H1 (cell line): ENCODE data around the gene ENPEP. TPM values are rescaled to one million over a fixed set of nuclear protein-coding genes. Genes with fewer than 3 reads are reported as not detected.

Source experiments
- CREB1 ChIP-seq: IDR thresholded peaks from 2 replicates; pipeline ENCODE4 v1.6.1; 2012; ENCODE audit warnings: inconsistent platforms
- EGR1 ChIP-seq: IDR thresholded peaks from 2 replicates; pipeline ENCODE4 v1.6.1; 2011; ENCODE audit warnings: low read depth, low read length, borderline replicate concordance
- HDAC2 ChIP-seq, 2 experiments: fragments of 300-600 bp in 1 of 2; sonication (generic) in 1 of 2; IDR thresholded peaks; 2 replicates each; pipeline ENCODE4 v1.6.1; 2011 to 2012; ENCODE audit warnings: low read depth in 2 of 2, low read length in 2 of 2, mild to moderate bottlenecking in 2 of 2, moderate library complexity in 2 of 2, borderline replicate concordance in 1 of 2, inconsistent platforms in 1 of 2
- HDAC6 ChIP-seq: IDR thresholded peaks from one replicate; pipeline ENCODE4 v1.7.1; 2012; ENCODE audit warnings: low read depth, mild to moderate bottlenecking, inconsistent platforms, low read length, moderate library complexity
- SAP30 ChIP-seq: fragments of 300-600 bp; sonication (generic); IDR thresholded peaks from 2 replicates; pipeline ENCODE4 v1.7.1; 2012; ENCODE audit warnings: low read length, moderate library complexity, mild to moderate bottlenecking, inconsistent platforms; ENCODE audit not compliant: insufficient read depth, insufficient replicate concordance
- SP2 ChIP-seq: IDR thresholded peaks from 2 replicates; pipeline ENCODE4 v1.6.1; 2012; ENCODE audit warnings: mild to moderate bottlenecking, low read length, inconsistent platforms
- TAF7 ChIP-seq: optimal IDR thresholded peaks from 2 replicates; pipeline ENCODE3; 2011; ENCODE audit warnings: low read depth, mild to moderate bottlenecking, inconsistent platforms, low read length, moderate library complexity, borderline replicate concordance
- polyA plus RNA-seq, 7 experiments: library from polyadenylated mRNA; depleted of rRNA in 3 of 7; stranded (reverse) in 5 of 7; unstranded in 2 of 7; fragments of >200 nt in 5 of 7; fragments of 200-250 nt in 2 of 7; gene quantifications; 1 replicate in 5 of 7; 2 replicates in 1 of 7; 4 replicates in 1 of 7; pipeline versions ENCODE4 v1.2.1 to v1.2.3, GENCODE V29; 2011 to 2013; ENCODE audit warnings: missing spikeins in 2 of 7, mixed read lengths in 2 of 7
- total RNA-seq: library from RNA; stranded (reverse); fragmentation: NEBNext Ultra II Directional; extraction: Animal tissue kit (Norgen Biotek cat#: 25700); gene quantifications from 2 replicates; pipeline ENCODE4 v1.2.1, GENCODE V29; 2021
- TF ChIP-seq, protein P1 (sequence below): IDR thresholded peaks from 2 replicates; pipeline ENCODE4 v1.6.1; 2012; ENCODE audit warnings: low read length, inconsistent platforms

Gene ENPEP
- total and polyA plus RNA-seq, 2 of the 8 experiments (the other 6 are each of a cell fraction or from before 2014, with no cell fraction given): 0.09 to 0.61 TPM

DNA sequence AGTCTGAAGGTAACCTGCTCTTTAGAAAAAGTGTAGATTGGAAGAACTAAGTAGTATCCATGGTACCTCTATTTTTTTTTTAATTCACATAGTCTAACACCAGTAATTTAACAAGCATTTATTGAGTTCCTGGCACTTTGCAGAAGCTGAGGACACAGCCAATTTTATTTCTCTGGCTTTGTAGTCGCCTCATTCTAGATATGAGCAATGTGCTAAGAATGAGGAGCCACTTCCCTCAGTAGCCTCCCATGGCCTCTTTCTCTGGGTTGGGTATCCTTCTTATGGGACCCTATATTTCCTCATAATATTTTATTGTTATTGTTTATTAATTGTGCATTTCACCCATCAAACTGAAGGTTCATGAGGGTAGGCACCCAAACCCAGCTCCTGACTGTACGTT lies 67.6 kb downstream of the ENPEP start (continued):
- TF ChIP-seq, protein P1, sequence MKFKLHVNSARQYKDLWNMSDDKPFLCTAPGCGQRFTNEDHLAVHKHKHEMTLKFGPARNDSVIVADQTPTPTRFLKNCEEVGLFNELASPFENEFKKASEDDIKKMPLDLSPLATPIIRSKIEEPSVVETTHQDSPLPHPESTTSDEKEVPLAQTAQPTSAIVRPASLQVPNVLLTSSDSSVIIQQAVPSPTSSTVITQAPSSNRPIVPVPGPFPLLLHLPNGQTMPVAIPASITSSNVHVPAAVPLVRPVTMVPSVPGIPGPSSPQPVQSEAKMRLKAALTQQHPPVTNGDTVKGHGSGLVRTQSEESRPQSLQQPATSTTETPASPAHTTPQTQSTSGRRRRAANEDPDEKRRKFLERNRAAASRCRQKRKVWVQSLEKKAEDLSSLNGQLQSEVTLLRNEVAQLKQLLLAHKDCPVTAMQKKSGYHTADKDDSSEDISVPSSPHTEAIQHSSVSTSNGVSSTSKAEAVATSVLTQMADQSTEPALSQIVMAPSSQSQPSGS: no peak
- TF ChIP-seq EGR1 (no peak), CREB1 (no peak), SAP30 (no peak), SP2 (no peak), TAF7 (no peak), HDAC2 (IDR thresholded peaks at IDR 0.05; ENCODE audit: borderline replicate concordance in 1 of 2, low read depth in 2 of 2, low read length in 2 of 2) (no peak), HDAC6 (no peak)
